NCI-H128 (cell line): Measurements from ENCODE around the gene MOB1B.

Source experiments
- DNase-seq: peaks from one replicate; lab custom pipeline; 2025; ENCODE audit not compliant: unreplicated experiment; lab: John Stamatoyannopoulos, UW

MOB1B gene

DNA sequence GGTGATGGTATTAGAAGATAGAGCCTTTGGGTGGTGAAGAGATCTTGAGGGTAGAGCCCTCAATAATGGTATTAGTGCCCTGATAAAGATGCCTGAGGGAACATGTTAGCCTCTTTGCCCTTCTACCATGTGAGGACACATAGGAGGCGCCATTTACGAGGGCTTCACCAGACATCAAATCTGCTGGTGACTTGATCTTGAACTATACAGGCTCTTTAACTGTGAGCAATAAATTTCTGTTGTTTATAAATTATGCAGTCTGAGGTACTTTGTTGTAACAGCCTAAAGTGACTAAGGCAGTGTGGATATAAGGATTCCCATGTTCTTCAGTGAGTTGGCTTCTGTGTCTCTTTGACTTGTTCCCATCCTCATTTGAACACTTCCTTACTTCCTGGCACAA is 11.8 kb downstream of the MOB1B start:
- no peak for DNase-seq

DNA sequence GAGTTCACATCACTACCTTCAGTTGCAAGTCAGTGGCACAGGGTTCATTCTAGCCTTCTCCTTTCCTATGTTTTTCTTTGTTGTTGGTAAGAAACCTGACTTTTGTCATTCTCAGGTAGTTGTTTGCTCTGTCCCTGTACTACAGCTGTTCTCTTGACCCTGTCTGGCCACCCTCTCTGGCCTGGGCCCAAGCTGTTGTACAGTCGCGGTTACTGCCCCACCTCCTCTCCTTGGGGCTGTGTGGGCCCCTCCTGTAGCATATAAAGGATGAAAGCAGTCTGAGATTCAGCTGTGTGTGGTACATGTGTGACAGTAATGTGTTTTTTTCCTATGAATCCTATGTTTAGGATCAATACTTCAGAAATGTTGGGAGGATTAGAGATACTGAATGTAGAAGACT is 12.5 kb downstream of the MOB1B start:
- no peak for DNase-seq

DNA sequence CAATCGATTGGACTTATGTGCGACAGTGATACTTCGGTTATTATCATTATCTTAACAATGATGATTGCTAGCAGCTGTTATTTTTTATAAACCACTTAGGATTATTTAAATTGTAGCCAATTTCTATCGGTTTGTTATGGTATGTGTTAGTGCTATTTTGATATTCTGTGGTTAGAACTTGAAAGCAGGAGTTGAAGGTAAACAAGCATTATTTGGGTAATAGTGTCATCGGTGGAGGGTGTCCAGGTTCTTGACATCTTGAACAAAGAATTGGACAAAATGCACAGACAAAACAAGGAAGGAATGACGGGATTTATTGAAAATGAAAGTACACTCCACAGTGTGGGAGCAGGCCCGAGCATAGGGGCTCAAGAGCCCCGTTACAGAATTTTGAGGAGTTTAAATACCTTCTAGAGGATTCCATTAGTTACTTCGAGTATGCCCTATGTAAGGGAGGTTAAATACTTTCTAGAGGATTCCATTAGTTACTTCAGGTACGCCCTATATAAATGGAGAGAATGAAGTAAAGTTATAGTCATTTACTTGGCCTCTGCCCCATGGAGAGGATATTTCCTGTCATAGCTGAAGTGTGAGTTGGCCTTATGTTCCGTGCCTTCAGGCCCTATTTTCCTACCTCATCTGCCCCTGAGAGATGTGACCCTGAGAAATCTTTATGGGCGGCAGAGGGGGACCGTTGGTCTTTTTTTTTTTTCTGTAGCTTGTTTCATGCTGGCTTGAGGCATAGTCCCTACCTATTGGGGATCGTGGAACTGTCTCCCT is 13.1 kb downstream of the MOB1B start:
- no peak for DNase-seq

DNA sequence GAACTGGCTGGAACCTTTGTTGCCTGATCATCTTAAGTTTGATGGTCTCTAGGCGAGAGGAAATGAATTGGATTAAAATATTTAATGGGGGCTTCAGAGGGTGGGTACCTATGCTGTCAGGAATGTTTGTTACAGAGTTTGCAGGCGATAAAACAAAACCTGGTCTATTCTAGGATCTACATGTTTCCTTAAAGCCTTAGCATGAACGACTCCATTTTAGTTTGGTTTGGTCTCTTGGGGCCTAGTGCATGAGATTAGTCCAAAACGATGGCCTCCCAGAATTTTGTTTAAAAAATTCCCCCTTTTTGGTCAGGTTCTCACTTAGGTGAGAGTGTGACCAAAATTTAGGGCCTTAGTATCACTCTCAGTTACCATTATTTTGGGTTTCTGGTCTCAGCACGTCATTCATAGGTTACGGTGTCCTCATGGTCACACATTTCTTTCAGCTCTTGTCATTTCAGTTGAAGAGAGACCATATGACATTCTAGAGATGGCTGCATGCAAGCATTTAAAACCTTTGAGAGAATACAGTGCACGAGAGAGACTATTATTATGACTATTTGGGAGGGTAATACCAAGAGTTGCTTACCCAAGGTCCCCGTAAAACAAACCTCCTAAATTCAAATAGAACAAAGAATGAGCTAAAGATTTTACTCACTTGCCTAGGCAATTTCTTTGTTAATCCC is 13.8 kb downstream of the MOB1B start:
- no peak for DNase-seq

DNA sequence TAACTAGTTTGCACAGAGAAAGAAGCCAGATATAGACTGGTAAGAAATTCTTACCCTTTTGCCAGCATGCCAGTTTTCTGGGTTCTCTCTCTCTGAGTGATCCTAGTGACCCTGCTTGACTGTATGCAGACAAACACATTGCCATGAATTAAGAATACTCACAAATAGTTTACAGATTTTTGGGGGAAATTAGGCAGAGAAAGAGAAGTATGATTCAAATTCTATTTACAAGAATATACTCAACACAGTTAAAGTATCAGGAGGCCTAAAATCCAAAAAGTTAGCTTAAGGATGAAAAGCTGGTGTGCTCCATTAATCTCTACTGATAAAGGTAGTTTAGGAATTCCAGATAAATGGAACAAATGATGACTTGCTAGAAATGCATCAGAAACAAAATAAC is 18.4 kb downstream of the MOB1B start:
- no peak for DNase-seq

DNA sequence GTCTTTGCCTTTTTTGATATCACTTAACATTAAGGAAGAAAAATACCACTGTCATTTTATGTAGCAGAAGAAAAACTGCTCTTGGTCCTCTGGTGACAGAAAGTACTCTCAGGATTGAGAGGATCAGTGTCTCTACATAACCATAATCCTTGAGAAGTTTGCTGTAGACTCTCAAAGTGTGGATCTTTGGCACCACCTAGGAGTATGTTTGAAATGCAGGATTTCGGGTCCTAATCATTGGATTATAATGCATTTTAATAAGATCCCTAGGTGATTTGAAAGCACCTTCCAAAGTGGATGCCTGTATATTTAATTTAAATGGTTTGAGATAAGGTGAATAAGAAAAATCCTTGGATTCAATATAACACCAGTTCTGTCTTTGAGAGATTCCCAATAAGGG is 23.2 kb downstream of the MOB1B start:
- no peak for DNase-seq

DNA sequence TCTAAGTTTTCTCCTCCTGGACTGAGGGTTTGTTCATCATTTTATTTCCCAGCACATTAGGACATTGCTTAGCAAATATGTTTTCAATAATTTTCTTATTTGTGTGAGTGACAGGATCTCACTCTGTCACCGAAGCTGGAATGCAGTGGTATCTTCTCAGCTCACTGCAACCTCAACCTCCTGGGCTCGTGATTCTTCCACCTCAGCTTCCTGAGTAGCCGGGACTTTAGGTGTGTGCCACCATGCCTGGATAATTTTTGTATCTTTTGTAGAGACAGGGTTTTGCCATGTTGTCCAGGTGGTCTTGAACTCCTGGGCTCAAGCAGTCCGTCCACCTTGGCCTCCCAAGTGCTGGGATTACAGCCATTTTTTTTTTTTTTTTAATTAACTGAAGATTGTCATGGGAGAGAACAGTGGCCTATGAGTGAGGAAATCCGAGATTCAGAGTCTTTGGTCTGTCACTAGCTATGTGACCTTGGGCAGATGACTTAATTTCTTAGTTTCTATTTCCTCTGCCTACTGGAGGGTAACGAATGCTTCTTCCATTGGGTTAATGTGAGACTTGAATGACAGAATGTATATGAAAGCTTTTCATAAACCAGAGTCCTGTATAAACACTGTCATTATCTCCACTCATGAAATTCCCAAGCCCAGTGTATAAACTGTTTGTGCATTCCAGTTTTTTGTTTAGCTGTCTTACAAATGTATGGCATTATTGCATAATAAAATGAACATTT is 23.9 kb downstream of the MOB1B start:
- DNase-seq = no peak

DNA sequence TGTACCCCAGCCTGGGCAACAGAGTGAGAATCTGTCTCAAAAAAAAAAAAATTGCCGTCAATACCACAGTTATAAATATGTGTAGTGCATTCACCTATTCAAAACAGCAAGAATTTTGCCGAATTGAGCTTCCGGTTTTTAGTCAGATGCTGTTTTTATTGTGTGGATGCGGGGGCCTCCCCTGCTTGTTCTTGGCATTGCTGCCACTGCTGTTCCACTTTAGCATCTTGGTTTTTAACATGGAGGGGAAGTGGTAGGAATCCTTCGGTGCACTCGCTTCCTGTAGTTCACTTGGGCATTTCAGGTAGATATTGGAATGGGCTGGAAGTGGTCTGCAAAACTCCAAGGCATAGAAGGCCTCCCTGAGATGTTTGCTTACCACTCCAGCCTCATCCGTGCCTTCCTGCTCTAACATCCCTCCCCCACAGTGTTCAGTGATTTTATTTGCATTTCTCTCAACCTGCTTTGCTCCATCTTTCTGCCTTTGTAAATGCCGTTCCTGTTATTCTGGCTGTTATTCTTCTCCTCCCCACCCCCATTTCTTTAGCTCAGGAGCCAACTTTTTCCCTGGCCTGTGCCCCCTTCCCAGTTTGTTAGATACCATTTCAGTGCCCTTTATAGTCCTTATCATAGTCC is 25.5 kb downstream of the MOB1B start:
- no peak for DNase-seq

DNA sequence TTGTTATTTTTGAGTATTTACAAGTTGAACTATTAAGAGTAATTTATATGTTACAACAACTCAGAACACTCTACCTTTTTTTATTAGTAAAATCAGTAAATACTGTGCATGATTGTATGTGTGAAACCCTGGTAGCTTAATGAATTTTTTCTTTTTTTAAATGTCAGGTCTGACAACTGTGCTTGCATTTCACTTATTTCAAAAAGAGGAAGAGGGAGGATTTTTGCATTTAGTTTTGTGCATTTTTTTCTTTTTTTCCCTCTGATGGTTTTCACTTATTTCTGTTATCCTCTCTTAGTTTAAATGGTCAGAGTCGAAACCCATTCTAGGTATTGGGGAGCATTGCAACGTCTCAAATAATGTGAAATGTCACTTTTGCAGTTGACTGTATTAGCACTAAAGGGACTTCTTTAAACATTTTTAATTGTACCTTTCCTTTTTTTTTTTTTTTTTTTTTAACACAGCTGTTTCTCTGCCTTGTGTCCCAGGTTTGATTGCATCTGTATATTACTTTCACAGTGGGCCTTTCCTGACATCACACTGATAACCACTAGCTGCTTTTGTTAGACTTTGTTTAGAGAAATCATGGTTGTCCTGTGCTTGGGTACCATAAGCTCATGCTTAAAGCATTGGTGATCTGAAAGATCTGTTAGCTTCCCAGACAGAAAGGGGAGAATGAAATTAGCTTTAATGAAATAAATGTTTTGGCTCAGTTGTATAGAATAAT is 28.5 kb downstream of the MOB1B start:
- no peak for DNase-seq

DNA sequence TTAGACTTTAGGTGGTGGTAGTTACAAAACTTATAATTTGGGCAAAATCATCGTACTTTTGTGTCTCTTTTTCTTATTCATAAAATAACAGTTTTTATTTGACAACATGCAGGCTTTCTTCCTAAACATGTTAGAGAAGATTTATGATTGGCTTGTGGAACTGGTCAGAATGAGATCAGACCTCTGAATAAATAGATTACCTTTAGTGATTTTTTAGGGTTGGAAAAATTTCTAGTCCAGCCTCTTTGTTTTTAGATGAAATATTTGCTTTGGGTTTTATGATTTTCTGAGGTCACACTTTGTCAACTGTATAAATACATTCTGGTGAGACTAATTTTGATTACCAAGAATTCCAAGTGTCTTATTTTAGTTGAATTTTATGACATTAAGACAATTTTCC is 29.2 kb downstream of the MOB1B start:
- DNase-seq = no peak

DNA sequence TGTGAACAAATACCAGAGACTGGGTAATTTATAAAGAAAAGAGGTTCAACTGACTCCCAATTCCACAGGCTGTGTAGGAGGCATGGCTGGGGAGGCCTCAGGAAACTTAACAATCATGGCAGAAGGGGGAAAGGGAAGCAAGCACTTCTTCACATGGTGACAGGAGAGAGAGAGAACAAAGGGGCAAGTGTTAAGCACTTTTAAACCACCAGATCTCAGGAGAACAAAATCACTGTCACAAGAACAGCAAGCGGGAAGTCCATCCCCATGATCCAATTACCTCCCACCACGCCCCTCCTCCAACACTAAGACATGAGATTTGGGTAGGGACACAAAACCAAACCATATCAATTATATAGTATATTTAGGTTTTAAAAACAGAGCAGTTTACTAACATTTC is 30.8 kb downstream of the MOB1B start:
- DNase-seq = no peak

DNA sequence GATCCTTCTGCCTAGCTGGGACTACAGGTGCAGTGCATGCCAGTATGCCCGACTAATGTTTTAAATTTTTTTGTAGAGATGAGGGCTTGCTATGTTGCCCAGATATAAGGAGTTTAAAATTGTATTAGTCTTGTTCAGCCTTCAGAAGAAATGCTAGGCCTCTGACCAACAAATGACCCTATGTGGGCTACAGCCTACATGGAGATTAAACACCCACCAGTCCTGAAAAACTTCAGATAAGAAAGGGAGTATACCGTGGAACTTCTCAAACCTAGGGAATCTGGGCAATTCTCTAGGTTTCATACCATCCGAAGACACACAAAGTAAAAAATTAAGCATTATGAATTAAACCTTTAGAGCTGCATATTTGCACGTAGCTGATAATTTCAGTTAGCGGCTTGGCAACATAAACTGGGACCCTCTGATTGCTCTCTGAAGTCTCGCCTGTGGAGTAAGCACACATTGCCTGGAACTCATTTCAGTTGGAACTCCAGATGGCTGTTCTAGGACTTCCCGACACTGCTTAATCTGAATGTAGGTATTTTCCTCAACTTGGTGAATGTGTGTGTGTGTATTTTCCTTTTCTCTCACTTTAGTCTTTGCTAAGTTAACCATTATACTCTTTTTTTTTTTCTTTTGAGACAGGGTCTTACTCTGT is 33.0 kb downstream of the MOB1B start:
- no peak for DNase-seq

DNA sequence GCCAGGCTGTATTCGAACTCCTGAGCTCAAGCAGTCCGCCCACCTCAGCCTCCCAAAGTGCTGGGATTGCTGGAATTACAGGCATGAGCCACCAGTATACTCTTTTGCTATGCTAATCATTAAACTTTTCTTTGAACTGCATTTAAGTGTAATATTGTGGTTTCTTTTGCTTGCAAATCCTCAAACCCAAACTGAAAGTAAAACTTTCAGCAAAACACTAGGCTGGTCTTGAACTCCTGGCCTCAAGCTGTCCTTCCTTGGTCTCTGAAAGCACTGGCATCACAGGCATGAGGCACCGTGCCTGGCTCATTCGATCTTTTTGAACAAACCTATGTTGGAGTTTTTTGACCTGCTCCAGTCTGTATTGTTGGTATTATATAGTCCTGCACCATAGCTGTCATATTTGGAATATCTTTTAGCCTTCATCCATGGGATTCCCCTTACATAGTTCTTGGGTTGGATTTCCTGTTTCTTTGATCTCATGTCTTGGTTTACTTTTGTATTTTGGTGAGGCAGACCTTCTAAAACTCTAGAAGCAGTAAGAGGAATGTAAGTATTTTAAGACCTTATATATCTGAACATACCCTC is 34.1 kb downstream of the MOB1B start:
- no peak for DNase-seq

DNA sequence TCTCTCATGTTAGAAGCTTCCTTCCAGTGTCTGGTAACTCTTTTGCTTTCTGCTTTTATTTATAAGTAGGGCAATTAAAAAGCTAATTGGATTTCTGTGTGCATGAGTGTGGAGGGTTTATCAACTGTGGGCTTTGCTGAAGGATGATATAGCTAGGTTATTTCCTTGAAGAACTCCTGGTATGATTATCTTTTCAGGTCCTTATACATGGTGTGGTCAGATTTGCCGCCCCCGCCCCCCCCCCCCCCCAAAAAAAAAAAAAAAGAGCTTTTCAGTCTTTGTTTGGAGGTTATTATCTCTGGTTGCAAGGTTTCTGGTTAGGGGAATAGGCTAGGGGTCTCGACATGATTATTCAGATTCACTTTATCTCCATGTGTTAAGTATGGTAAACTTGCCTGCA is 35.9 kb downstream of the MOB1B start:
- DNase-seq = no peak

DNA sequence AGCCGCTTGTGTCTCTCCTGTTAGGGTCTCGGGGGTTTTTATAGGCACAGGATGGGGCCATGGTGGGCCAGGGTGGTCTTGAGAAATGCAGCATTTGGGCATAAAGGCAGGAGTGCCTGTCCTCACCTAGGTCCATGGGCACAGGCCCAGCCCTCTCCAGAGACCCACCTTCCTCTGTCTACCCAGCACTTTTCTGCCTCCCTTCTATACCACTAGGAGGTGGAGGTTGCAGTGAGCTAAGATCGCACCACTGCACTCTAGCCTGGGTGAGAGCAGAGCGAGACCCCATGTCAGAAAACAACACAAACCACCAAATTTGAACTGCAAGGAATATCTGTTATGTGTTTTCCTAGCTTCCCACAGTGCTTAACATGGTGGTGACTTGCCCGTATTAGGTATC is 38.0 kb downstream of the MOB1B start:
- DNase-seq = no peak

DNA sequence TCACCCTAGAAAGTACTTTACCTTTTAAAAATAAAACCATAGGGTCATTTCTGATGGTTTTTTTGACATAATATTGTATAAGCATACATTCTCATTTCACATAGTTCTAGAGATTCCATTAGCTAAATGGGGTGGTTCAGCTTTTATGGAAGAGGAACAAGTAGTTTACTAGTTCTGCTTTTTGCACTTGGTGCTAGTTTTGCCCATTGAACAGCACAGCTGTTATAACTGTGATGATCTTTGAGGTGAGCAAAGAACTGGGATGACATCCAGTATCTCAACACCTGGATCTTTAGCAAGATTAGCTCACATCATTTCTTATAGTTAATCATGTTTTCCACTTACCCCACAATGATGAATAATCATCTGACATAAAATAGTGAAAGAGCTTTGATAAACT is 40.9 kb downstream of the MOB1B start:
- DNase-seq = no peak

DNA sequence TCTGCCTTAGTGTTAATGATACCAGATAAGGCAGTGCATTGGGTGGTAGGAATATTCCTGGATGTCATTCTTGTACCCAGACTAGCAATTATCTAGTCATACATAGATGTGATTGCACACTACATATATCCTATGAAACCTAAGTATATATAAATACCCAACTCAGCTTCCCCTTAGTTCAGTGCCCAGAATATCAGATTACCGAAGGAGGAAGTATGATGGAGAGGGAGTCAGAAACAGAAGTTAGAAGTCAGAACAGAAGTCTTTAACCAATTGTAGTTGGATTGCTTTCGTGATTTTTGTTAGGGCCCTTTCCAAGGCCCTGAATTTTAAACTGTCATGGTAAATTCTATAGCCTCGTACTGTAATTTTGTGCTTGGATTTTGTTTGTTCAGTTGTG is 42.9 kb downstream of the MOB1B start:
- no peak for DNase-seq

DNA sequence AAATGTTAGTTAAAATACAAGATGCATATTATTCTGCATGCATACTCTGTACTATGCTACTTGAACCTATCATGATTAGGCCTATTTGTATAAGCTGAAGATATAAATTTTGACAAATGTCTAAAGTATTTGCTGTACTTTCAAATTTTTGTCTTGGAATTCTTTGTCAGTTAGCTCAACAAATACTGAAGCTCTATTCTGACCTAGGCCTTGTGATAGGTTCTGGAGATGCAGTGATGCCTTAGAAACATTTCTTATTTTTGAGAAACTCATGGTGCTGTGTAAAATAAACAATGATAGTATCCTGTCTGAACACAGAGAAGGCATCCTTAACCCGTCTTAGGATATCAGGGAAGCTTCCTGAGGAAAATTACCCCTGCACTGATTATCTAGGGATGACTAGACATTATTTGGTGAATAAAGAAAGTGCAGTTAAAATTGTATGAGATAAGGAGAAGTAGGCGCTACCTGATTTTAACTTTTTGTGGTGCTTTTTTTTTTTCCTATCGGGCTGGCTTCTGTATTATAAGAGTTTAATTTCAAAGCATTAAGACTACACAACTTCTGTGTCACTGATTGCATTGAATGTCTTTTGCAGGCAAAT is 43.4 kb downstream of the MOB1B start:
- DNase-seq = no peak

DNA sequence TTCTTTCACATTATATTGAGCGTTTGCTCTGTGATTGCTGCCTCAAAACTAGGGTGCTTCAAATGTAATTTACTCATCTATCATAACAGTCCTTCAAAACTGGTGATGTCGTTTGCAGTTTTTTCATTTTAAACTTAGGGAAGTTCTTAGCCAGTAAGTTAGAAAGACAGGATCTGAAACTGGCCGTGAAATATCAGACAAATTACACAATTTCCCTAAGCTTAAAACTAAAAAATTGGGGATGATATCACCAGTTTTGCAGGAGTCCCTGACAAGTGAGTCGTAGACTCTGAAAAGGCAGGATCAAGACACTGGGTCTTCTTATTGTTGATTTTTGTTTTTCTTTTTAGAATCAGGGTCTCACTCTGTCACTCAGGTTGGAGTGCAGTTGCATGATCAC is 44.8 kb downstream of the MOB1B start:
- no peak for DNase-seq
